ENCODE measurements around the gene ERLIN1. TPM values are rescaled to one million over a fixed set of nuclear protein-coding genes. Genes with fewer than 3 reads are reported as not detected.

ERLIN1 gene
- total RNA-seq, 2 donors from 2014 or later: 50.0 to 58.4 TPM

GRCh38 chr10:100114460-100114859, 71.4 kb downstream of the ERLIN1 start:
- Histone ChIP-seq H3K9ac (ENCODE audit: low read depth in 2 of 2, low read length in 2 of 2) (no peak overlapping the region), H3K4me3 (no peak overlapping the region), H3K36me3 (no peaks in the 10 kb centered on the region), H3K27ac (no peak overlapping the region), H3K4me1 (no peaks in the 10 kb centered on the region), H3K27me3 (no peaks in the 10 kb centered on the region), H3K9me3 (no peaks in the 10 kb centered on the region)
- DNase-seq: no peak
- TF ChIP-seq, protein P1, sequence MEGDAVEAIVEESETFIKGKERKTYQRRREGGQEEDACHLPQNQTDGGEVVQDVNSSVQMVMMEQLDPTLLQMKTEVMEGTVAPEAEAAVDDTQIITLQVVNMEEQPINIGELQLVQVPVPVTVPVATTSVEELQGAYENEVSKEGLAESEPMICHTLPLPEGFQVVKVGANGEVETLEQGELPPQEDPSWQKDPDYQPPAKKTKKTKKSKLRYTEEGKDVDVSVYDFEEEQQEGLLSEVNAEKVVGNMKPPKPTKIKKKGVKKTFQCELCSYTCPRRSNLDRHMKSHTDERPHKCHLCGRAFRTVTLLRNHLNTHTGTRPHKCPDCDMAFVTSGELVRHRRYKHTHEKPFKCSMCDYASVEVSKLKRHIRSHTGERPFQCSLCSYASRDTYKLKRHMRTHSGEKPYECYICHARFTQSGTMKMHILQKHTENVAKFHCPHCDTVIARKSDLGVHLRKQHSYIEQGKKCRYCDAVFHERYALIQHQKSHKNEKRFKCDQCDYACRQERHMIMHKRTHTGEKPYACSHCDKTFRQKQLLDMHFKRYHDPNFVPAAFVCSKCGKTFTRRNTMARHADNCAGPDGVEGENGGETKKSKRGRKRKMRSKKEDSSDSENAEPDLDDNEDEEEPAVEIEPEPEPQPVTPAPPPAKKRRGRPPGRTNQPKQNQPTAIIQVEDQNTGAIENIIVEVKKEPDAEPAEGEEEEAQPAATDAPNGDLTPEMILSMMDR (IDR thresholded peaks at IDR 0.05): no peak
- intact Hi-C loops (cut with DNase I): no loop called here

DNA sequence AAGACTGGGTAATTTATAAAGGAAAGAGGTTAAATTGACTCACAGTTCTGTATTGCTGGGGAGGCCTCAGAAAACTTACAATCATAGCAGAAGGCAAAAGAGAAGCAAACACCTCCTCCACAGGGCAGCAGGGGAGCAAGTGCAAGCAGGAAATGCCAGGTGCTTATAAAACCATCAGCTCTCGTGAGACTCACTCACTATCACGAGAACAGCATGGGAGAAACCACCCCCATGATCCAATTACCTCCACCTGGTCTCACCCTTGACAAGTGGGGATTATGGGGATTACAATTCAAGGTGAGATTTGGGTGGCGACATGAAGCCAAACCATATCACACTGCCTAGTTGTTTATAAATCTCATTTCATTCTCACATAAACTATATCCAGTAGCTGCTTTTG, 76.2 kb downstream of the ERLIN1 start:
- intact Hi-C loops (cut with DNase I): no loop called here

DNA sequence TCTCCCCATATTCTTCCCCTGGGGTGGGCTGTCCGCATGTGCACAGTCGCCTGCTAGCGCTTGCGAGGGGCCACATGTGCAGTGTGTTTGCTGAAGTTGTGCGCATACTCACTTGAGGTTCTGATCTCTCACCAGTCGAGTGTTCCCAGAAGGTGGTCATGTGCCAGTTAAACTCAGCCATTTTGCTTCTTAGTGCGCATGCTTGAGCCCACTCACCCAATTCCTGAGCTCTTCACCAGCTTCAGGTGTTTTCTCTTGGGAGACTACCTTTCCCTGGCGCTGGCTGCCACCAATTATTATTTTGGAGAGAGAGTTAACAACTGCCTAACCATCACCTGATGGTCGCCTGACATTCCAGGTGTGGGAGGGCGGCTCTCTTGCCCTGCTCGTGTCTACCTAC, 79.0 kb downstream of the ERLIN1 start:
- TF ChIP-seq, protein P1 (IDR thresholded peaks at IDR 0.05): no peak
- no peaks in the 10 kb centered on the region for H3K9me3 ChIP-seq
- H3K36me3 ChIP-seq: no peaks in the 10 kb centered on the region
- no peaks in the 10 kb centered on the region for H3K27me3 ChIP-seq
- no peaks in the 10 kb centered on the region for H3K4me1 ChIP-seq
- no peak overlapping the region for H3K4me3 ChIP-seq
- no peak overlapping the region for H3K9ac ChIP-seq (ENCODE audit: low read depth in 2 of 2, low read length in 2 of 2)
- H3K27ac ChIP-seq: no peak overlapping the region
- no peak for DNase-seq
- intact Hi-C loops (cut with DNase I): no loop called here

More for the DNA sequence above, 76.2 kb downstream of the ERLIN1 start:
- Histone ChIP-seq H3K27ac (no peak overlapping the region), H3K9ac (ENCODE audit: low read depth in 2 of 2, low read length in 2 of 2) (no peak overlapping the region), H3K4me1 (no peaks in the 10 kb centered on the region), H3K9me3 (no peaks in the 10 kb centered on the region), H3K27me3 (no peaks in the 10 kb centered on the region), H3K36me3 (no peaks in the 10 kb centered on the region), H3K4me3 (no peak overlapping the region)
- TF ChIP-seq, protein P1 (IDR thresholded peaks at IDR 0.05): no peak
- DNase-seq: no peak

DNA sequence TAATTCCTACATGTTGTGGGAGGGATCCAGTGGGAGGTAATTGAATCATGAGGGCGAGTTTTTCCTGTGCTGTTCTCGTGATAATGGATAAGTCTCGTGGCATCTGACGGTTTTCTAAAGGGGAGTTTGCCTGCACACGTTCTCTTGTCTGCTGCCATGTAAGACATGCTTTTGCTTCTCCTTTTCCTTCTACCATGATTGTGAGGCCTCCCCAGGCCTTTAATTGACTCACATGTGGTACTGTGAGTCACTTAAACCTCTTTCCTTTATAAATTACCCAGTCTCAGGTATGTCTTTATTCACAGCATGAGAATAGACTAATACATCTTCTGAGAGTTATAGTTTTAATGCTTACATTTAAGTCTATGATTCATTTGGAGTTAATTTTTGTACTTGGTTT, 81.5 kb downstream of the ERLIN1 start:
- Histone ChIP-seq H3K4me1 (no peaks in the 10 kb centered on the region), H3K27me3 (no peaks in the 10 kb centered on the region), H3K4me3 (no peak overlapping the region), H3K36me3 (no peaks in the 10 kb centered on the region), H3K27ac (no peak overlapping the region), H3K9ac (ENCODE audit: low read depth in 2 of 2, low read length in 2 of 2) (no peak overlapping the region), H3K9me3 (no peaks in the 10 kb centered on the region)
- intact Hi-C loops (cut with DNase I): no loop called here
- TF ChIP-seq, protein P1 (IDR thresholded peaks at IDR 0.05): no peak
- no peak for DNase-seq

GRCh38 chr10:100103581-100103980, 82.2 kb downstream of the ERLIN1 start:
- no peak overlapping the region for H3K9ac ChIP-seq (ENCODE audit: low read depth in 2 of 2, low read length in 2 of 2)

More at GRCh38 chr10:100103581-100103980, 82.2 kb downstream of the ERLIN1 start:
- H3K9me3 ChIP-seq: no peaks in the 10 kb centered on the region
- H3K27me3 ChIP-seq: no peaks in the 10 kb centered on the region
- no peaks in the 10 kb centered on the region for H3K36me3 ChIP-seq
- TF ChIP-seq, protein P1 (IDR thresholded peaks at IDR 0.05): no peak
- H3K27ac ChIP-seq: no peak overlapping the region
- H3K4me1 ChIP-seq: no peaks in the 10 kb centered on the region
- no peak overlapping the region for H3K4me3 ChIP-seq
- no peak for DNase-seq
- intact Hi-C loops (cut with DNase I): no loop called here
